Measurements from ENCODE around the gene TNP2.

TNP2 gene

DNA sequence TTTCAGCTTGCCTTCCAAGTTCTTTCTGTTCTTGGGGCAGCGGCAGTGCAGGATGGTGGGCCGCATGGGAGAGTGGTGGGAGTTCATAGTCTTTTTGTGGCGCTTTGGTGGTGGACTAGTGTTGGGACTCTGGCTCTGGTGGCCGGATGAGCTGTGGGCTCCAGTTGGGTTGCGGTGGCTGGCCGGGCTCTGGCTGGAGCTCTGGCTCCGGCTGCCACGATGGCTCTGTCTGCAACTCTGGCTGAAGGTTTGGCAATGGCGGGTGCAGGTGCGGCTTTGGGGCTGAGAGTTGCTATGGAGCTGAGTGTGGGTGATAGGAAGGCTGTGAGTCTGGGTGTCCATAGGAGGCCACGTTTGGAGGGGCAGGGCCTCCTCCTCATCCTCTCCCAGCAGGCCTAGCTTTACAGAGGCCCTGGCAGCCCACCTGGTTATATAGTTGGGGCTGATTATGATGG, at the start of gene TNP2:
TSS of gene TNP2 (minus strand) at position 405 of the 455 bp plus-strand sequence. CDS start at position 342, 63 bp downstream.
- DNase-seq (ENCODE audit: low spot score) = no peak

GRCh38 chr16:11318817-11319216, 49.7 kb upstream of the TNP2 start:
- no peak for DNase-seq (ENCODE audit: low spot score)

- DNase-seq (ENCODE audit: low spot score) = no peak
Observed at GRCh38 chr16:11316331-11317015, 47.3 kb upstream of the TNP2 start.

DNA sequence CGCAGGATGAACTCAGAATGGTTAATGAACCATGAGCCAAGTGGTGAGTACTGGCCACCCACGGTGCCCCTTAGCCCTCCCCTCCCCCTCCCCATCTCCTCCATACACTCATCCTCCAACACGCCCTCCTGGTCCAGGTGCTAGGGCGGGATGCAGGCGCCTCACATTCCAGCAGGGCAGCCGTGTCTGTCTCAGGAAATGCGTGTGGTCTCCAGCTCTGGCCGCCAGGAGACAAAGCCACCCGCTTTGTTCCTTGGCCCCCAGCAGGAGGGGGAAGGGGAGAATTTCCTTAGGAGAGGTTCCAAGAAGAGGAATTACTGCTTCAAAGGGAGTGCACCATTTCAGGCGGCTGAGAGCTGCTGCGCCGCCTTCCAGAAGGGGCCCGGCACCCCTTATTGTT, 46.4 kb upstream of the TNP2 start:
- DNase-seq (ENCODE audit: low spot score) = no peak

- no peak for DNase-seq (ENCODE audit: low spot score)
Observed at GRCh38 chr16:11314309-11314894, 45.3 kb upstream of the TNP2 start.

- DNase-seq (ENCODE audit: low spot score) = no peak
Observed at GRCh38 chr16:11313493-11314308, 44.6 kb upstream of the TNP2 start.

DNA sequence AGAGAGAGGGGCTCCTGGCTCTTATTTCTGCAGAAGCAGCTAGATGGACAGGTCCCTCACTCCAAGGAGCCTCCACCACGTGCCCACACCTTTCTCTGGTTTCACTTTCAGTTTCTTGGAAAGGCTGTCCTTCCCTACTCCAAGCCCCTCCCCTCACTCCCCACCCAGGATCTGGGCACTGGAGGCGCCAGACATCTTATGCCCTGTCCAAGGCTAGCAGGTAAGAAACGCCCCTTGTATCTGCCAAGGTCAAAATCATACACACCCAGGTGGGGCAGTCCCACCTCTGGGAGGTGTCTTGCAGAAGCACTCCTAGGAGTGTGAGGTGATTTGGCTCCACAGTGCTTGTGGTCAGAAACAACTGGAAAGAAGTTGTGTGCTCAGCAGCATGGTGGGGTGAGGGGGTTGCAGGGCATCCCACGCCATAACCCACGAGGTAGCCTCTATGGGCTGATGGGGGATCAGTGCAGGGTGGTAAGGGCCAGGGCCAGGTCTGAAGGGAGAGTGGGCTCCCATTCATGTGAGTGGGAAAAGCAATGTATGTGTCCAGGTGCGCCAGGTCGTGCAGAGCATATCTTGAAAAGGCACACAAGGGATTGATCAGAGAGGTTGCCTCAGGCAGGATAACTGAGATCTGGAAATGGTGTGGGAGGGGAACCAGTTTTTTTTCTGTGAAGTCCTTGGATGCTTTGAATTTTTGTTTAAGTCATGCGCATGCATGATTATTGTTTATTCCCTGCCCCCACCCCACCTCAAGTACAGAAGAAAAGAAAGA, 43.8 kb upstream of the TNP2 start:
- DNase-seq (ENCODE audit: low spot score) = peak; percentile 66

DNA sequence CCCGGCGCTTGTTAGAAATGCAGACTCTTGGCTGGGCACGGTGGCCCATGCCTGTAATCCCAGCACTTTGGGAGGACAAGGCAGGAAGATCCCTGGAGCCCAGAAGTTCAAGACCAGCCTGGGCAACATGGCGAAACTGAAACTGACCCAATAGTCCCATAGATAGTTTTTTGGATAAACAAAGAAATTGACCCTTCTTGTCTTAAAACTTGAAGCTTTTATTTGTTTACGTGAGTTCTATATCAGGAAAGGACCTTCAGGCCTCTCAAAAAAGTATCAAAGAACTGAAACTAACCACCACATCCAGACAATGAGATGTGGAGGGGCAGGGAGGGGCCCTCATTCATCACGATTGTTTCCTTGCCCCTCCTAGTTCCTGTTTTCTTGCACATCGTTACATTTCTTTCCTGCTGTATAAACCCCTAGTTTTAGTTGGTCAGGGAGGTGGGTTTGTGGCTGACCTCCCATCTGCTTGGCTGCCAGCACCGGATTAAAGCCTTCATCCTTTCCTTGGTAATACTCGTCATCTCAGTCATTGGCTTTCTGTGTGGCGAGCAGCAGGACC, 42.0 kb upstream of the TNP2 start:
- no peak for DNase-seq (ENCODE audit: low spot score)

- DNase-seq (ENCODE audit: low spot score) = no peak
Observed at GRCh38 chr16:11310634-11310977, 41.5 kb upstream of the TNP2 start.

DNA sequence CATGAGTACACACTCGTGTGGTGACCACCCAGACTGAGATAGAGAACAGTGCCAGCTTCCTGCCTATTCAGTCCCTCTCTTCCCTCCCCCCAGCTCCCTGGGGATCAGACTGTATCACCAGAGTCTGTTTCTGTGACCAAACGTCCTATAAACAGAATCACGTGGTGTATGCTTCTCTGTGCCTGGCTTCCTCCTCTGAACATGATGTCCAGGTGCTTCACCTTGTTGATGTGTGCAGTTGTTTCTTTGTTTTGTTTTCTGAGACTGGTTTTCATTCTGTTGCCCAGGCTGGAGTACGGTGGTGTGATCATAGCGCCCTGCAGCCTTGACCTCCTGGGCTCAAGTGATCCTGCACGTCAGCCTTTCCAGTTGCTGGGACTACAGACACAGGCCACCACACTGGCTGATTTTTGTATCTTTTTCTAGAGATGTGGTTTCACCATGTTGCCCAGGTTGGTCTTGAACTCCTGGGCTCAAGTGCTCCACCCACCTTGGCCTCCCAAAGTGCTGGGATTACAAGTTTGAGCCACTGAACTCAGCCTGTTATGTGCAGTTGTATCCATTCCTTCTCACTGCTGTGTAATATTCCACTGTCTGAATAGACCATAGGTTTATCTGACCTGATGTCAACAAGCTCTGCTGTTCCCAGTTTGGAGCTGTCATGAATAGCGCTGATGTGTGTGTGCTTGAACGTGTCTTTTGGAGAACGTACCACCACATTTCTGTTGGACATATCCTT, 40.9 kb upstream of the TNP2 start:
- DNase-seq (ENCODE audit: low spot score) = no peak

GRCh38 chr16:11308493-11309283, 39.6 kb upstream of the TNP2 start:
- DNase-seq (ENCODE audit: low spot score) = no peak

DNA sequence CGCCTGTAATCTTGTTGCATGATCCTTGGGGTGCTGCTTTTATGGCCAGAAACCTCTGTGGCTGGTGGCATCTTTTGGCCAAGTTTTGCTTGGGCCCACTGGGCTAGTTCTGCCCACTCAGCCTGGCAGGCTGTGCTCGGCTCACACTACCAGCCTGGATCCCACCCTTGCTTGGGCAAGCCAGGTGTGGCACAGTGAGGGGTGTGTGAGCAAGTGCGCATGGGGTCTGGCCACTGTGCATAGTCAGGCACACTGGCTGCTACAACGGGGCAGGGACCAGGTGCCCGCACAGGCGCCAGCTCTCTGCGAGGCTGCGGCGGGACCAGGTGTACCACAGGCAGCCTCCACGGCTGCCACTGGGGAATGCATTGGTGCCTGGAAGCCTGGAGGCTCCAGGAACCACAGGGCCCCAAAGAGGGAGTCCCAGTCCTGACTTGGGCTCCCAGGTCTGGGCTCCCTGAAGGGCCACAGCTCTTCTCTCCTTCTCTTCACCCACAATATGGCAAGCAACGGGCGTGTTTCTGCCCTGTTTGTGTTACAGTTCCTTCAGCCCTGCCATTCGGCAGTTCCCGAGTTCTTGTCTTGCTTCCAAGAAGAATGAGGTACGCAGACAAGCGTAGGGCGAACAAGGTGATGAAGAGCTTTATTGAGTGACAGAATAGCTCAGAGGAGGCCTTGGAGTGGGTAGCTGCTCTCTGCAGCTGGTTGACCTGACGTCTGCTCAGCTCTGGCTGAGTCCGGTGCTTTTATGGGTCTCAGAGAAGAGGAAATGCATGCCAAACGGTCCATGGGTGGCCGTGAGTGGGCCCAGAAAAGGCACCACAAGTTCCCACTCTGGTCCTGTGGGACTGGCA, 38.7 kb upstream of the TNP2 start:
- DNase-seq (ENCODE audit: low spot score) = no peak

DNA sequence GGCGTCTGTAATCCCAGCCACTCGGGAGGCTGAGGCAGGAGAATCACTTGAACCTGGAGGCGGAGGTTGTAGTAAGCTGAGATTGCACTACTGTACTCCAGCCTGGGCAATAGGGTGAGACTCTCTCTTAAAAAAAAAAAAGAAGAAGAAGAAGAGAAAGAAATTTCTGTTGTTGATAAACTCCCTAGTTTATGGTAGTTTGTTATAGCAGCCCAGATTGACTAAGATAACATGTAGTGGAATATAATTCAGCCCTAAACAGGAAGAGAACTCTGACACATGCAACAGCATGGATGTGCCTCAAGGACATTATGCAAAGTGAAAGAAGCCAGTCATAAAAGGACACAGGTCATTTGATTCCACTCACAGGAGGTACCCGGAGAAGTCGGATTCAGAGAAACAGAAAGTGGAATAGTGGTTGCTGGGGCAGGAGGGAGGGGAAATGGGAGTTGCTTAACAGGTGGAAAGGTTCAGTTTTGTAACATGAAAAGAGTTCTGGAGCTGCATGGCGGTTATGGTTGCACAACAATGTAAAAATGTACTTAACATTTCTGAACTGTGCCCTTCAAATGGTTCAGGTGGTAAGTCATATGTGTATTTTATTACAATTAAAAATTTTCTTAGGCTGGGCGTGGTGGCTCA, 38.0 kb upstream of the TNP2 start:
- peak; percentile 58 for DNase-seq (ENCODE audit: low spot score)

GRCh38 chr16:11306381-11306780, 37.3 kb upstream of the TNP2 start:
- DNase-seq (ENCODE audit: low spot score) = no peak

DNA sequence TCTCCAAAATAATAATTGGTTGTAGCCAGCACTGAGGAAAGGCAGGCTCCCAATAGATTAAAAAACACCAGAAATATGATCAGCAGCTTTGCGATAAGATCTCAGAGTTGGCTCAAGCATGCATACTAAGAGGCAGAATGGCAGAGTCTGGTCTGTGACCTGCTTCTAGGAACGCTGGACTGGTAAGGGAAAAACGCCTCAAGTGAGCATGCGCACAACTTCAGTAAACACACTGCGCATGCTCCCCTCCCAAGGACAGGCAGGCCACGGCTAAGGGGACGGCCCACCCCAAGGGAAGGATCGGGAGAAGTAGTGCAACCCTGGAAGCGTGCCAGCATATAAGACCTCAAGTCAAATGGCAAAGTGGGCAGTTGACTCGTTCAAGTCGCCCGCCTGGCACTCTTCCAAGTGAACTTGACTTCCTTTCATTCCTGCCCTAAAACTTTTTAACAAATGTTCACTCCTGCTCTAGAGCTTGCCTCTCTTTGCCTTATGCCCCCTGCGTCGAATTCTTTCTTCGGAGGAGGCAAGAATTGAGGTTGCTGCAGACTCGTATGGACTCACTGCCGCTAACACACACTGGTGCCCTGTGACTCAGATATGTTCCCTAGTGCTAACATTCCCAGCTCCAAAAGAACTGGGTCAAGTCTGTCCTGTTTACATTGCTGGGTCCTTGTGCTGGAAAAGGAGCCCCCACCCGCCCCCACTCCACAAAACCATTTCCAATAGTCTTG, 34.4 kb upstream of the TNP2 start:
- no peak for DNase-seq (ENCODE audit: low spot score)

- no peak for DNase-seq (ENCODE audit: low spot score)
Observed at GRCh38 chr16:11302977-11303376, 33.9 kb upstream of the TNP2 start.

DNA sequence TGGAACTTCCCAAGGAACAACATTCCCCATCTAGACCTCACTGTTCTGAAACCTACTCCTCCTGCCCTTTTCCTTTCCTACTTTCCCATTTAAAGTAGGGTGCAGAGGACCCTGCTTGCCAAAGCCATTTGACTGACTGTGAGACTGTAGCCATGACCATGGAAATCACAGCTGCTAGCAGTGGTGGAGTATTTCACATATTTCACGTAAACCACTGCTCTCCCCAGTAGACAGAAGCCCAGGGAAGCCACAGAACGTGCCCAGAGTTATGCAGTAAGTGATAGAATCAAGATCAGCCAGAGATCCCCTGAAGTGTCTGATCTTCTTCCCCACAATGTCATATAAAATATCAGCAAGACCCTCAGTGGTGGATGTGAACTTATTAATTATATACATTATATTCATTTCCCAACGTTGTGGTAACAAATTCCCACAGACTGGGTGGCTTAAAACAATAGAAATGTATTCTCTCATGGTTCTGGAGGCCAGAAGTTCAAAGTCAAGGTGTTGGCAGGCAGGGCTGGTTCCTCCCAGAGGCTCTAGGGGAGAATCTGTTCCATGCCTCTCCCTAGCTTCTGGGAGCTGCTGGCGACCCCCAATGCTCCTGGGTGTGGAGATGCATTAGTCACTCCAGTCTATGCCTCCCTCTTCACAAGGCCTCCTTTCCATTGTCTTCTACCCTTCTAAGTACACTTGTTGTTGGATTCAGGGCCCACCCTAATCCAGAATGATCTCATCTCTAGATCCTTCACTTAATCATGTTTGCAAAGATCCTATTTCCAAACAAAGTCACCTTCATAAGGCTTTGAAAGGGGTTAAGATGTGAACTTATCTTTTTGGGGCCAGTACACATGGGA, 32.7 kb upstream of the TNP2 start:
- DNase-seq (ENCODE audit: low spot score) = no peak

GRCh38 chr16:11300560-11300892, 31.4 kb upstream of the TNP2 start:
- no peak for DNase-seq (ENCODE audit: low spot score)

Data from HuH-7 (cell line).